H9 (cell line): ENCODE data around the gene C10orf105. TPM values are rescaled to one million over a fixed set of nuclear protein-coding genes. Genes with fewer than 3 reads are reported as not detected.
A peak's percentile ranks its signal among the peaks of the same experiment; 100 is the strongest.

ENCODE experiments used
- DNase-seq: peaks from one replicate; pipeline ENCODE4 v3.0.0-alpha.2; 2017
- H2AFZ ChIP-seq: one replicate; pipeline ENCODE4 v1.6.1; 2013; ENCODE audit warnings: mild to moderate bottlenecking, low read length, control low read depth, moderate library complexity
- H2AK5ac ChIP-seq: 2 replicates; pipeline ENCODE4 v1.6.1; 2013; ENCODE audit warnings: low read length, control low read depth, mixed read lengths; ENCODE audit not compliant: insufficient read length
- H2BK120ac ChIP-seq: one replicate; pipeline ENCODE4 v1.6.1; 2013; ENCODE audit warnings: low read depth, mild to moderate bottlenecking, low read length, control low read depth, inconsistent platforms; ENCODE audit not compliant: poor library complexity, severe bottlenecking
- H2BK12ac ChIP-seq: 2 replicates; pipeline ENCODE4 v1.6.1; 2013; ENCODE audit warnings: low read length, control low read depth, mixed read lengths, low read depth; ENCODE audit not compliant: insufficient read length
- H2BK15ac ChIP-seq: 2 replicates; pipeline ENCODE4 v1.6.1; 2013; ENCODE audit warnings: low read depth, low read length, control low read depth
- H2BK20ac ChIP-seq: one replicate; pipeline ENCODE4 v1.6.1; 2013; ENCODE audit warnings: low read depth, mild to moderate bottlenecking, low read length, control low read depth, inconsistent platforms; ENCODE audit not compliant: poor library complexity, severe bottlenecking
- H2BK5ac ChIP-seq: 2 replicates; pipeline ENCODE4 v1.6.1; 2013; ENCODE audit warnings: low read length, control low read depth, mixed read lengths; ENCODE audit not compliant: insufficient read length
- H3K14ac ChIP-seq: 2 replicates; pipeline ENCODE4 v1.6.1; 2013; ENCODE audit warnings: low read length, control low read depth; ENCODE audit not compliant: insufficient read depth
- H3K18ac ChIP-seq: 2 replicates; pipeline ENCODE4 v1.6.1; 2013; ENCODE audit warnings: low read depth, mild to moderate bottlenecking, mixed read lengths, low read length, control low read depth; ENCODE audit not compliant: insufficient read length
- H3K23ac ChIP-seq: 2 replicates; pipeline ENCODE4 v1.6.1; 2013; ENCODE audit warnings: low read length, control low read depth, mixed read lengths, low read depth; ENCODE audit not compliant: insufficient read length
- H3K23me2 ChIP-seq: 2 replicates; pipeline ENCODE4 v1.6.1; 2013; ENCODE audit warnings: low read depth, mild to moderate bottlenecking, mixed read lengths, low read length, control low read depth; ENCODE audit not compliant: insufficient read length, poor library complexity, severe bottlenecking
- H3K27ac ChIP-seq: 2 replicates; pipeline ENCODE4 v1.5.1; 2013; ENCODE audit warnings: low read length, control low read depth, mixed read lengths, low read depth; ENCODE audit not compliant: insufficient read length
- H3K27me3 ChIP-seq: 2 replicates; pipeline ENCODE4 v1.6.1; 2013; ENCODE audit warnings: low read length, control low read depth, inconsistent platforms; ENCODE audit not compliant: insufficient read depth
- H3K4ac ChIP-seq: 2 replicates; pipeline ENCODE4 v1.6.1; 2013; ENCODE audit warnings: low read depth, mild to moderate bottlenecking, control low read depth, inconsistent platforms, low read length, moderate library complexity
- H3K4me1 ChIP-seq: 2 replicates; pipeline ENCODE4 v1.6.1; 2013; ENCODE audit warnings: low read length, control low read depth, inconsistent platforms; ENCODE audit not compliant: insufficient read depth
- H3K4me2 ChIP-seq: 2 replicates; pipeline ENCODE4 v1.6.1; 2013; ENCODE audit warnings: low read length, control low read depth, mixed read lengths; ENCODE audit not compliant: insufficient read length, insufficient read depth
- H3K56ac ChIP-seq: 2 replicates; pipeline ENCODE4 v1.6.1; 2013; ENCODE audit warnings: low read depth, mild to moderate bottlenecking, mixed read lengths, low read length, control low read depth; ENCODE audit not compliant: insufficient read length
- H3K79me1 ChIP-seq: 2 replicates; pipeline ENCODE4 v1.6.1; 2013; ENCODE audit warnings: low read depth, mild to moderate bottlenecking, moderate library complexity, low read length, control low read depth, inconsistent platforms; ENCODE audit not compliant: insufficient read depth, poor library complexity, severe bottlenecking
- H3K79me2 ChIP-seq: 2 replicates; pipeline ENCODE4 v1.6.1; 2013; ENCODE audit warnings: low read length, control low read depth, inconsistent platforms; ENCODE audit not compliant: insufficient read depth
- H3K9ac ChIP-seq: 2 replicates; pipeline ENCODE4 v1.6.1; 2013; ENCODE audit warnings: low read length, control low read depth, mixed read lengths; ENCODE audit not compliant: insufficient read length; ENCODE audit errors: extremely low read depth
- H3K9me3 ChIP-seq: one replicate; pipeline ENCODE4 v1.6.1; 2013; ENCODE audit warnings: low read depth, low read length, inconsistent platforms; ENCODE audit not compliant: control insufficient read depth
- H3T11ph ChIP-seq: one replicate; pipeline ENCODE4 v1.6.1; 2013; ENCODE audit warnings: mild to moderate bottlenecking, low read length, control low read depth, inconsistent platforms
- H4K20me1 ChIP-seq: one replicate; pipeline ENCODE4 v1.6.1; 2013; ENCODE audit not compliant: control insufficient read depth, insufficient read length, insufficient read depth
- H4K5ac ChIP-seq: 2 replicates; pipeline ENCODE4 v1.6.1; 2013; ENCODE audit warnings: low read depth, mild to moderate bottlenecking, mixed read lengths, low read length, control low read depth; ENCODE audit not compliant: insufficient read length
- H4K8ac ChIP-seq: replicated peaks from 2 replicates; pipeline ENCODE4 v1.6.1; 2013; ENCODE audit warnings: low read length, control low read depth, mixed read lengths, low read depth; ENCODE audit not compliant: insufficient read length
- H4K91ac ChIP-seq: 2 replicates; pipeline ENCODE4 v1.6.1; 2013; ENCODE audit warnings: low read depth, mild to moderate bottlenecking, moderate library complexity, mixed read lengths, low read length, control low read depth; ENCODE audit not compliant: insufficient read length
- H3K27ac Mint-ChIP-seq, 3 experiments: 2 replicates in 2 of 3; 3 replicates in 1 of 3; pipeline ENCODE4 v1.8.0; 2020 to 2021; ENCODE audit warnings: mixed read lengths in 3 of 3, mild to moderate bottlenecking in 1 of 3, moderate library complexity in 1 of 3
- H3K27me3 Mint-ChIP-seq: 2 replicates; pipeline ENCODE4 v1.8.0; 2021; ENCODE audit warnings: low read depth, mild to moderate bottlenecking, moderate library complexity, mixed read lengths
- H3K36me3 Mint-ChIP-seq, 3 experiments: 2 replicates in 2 of 3; 3 replicates in 1 of 3; pipeline ENCODE4 v1.8.0; 2020 to 2021; ENCODE audit warnings: low read depth in 3 of 3, mixed read lengths in 3 of 3; ENCODE audit not compliant: insufficient read depth in 1 of 3
- H3K4me1 Mint-ChIP-seq, 2 experiments: 2 replicates each; pipeline ENCODE4 v1.8.0; 2020; ENCODE audit warnings: mixed read lengths in 2 of 2
- H3K4me3 Mint-ChIP-seq, 2 experiments: 2 replicates in 1 of 2; 3 replicates in 1 of 2; pipeline ENCODE4 v1.8.0; 2020 to 2021; ENCODE audit warnings: mild to moderate bottlenecking in 2 of 2, mixed read lengths in 2 of 2, moderate library complexity in 1 of 2
- H3K9me3 Mint-ChIP-seq, 2 experiments: 2 replicates in 1 of 2; 3 replicates in 1 of 2; pipeline ENCODE4 v1.8.0; 2020; ENCODE audit warnings: mild to moderate bottlenecking in 2 of 2, mixed read lengths in 2 of 2, moderate library complexity in 1 of 2
- CTCF ChIP-seq: fragments of 200-600 bp; sonication (generic); conservative IDR thresholded peaks from 3 replicates; pipeline ENCODE4 v1.8.0; 2021; ENCODE audit warnings: antibody characterized with exemption, mild to moderate bottlenecking
- WGBS: extraction: QIAGEN DNeasy Blood & Tissue Kit; methylation state at CpG from one replicate; pipeline ENCODE4 v1.1.7; 2013; ENCODE audit warnings: missing lambda C conversion rate, low lambda C conversion rate, mixed read lengths; ENCODE audit not compliant: insufficient read length; ENCODE audit errors: extremely low coverage; 5-methylcytosine and 5-hydroxymethylcytosine counted together
- total RNA-seq: library from RNA; stranded (reverse); gene quantifications from 2 replicates; pipeline ENCODE4 v1.2.1, GENCODE V29; 2021

C10orf105 gene
- total RNA-seq, 1 experiment from 2014 or later: 0.26 TPM

- no peak overlapping the region for H2BK120ac ChIP-seq
- no peak overlapping the region for H3T11ph ChIP-seq
- no peaks in the 10 kb centered on the region for H3K79me1 ChIP-seq
- H4K8ac ChIP-seq: no peak overlapping the region
- WGBS: no CpG with 5 or more reads among the region's 18 CpGs
- no peak overlapping the region for H2BK12ac ChIP-seq
- H2BK15ac ChIP-seq: no peak overlapping the region
- H3K23ac ChIP-seq: no peak overlapping the region
- no peak overlapping the region for H3K9ac ChIP-seq
- H3K4me1 Mint-ChIP-seq: peaks cover 2 to 8% of the 10 kb centered on the region in 2 experiments; a peak in 3 of 4 replicates
- no peaks in the 10 kb centered on the region for H3K36me3 Mint-ChIP-seq
- H3K23me2 ChIP-seq: no peaks in the 10 kb centered on the region
- H3K4me1 ChIP-seq: no peaks in the 10 kb centered on the region
- H2AK5ac ChIP-seq: no peak overlapping the region
- H3K4me3 Mint-ChIP-seq: no peak overlapping the region
- H2AFZ ChIP-seq: no peak overlapping the region
- H2BK20ac ChIP-seq: no peak overlapping the region
- no peak overlapping the region for H4K5ac ChIP-seq
- H3K18ac ChIP-seq: no peak overlapping the region
- H3K4me2 ChIP-seq: no peak overlapping the region
- H4K91ac ChIP-seq: no peak overlapping the region
- H3K27me3 ChIP-seq: no peaks in the 10 kb centered on the region
- TF ChIP-seq CTCF: no peak
- H3K27ac ChIP-seq: no peak overlapping the region
- H3K56ac ChIP-seq: no peak overlapping the region
- no peaks in the 10 kb centered on the region for H3K9me3 ChIP-seq
- no peak overlapping the region for H3K14ac ChIP-seq
- no peak overlapping the region for H3K4ac ChIP-seq
- 0 out of 7 replicates have a peak overlapping the region, but pooled peaks of 1 of the 3 experiments have one; percentile 25 for H3K27ac Mint-ChIP-seq
- no peak for DNase-seq
- no peaks in the 10 kb centered on the region; the same call in 1 of the 2 replicates for H3K27me3 Mint-ChIP-seq
- peaks cover 0 to 1% of the 10 kb centered on the region in 2 experiments; a peak in 3 of 5 replicates for H3K9me3 Mint-ChIP-seq
- no peaks in the 10 kb centered on the region for H4K20me1 ChIP-seq
- no peaks in the 10 kb centered on the region for H3K79me2 ChIP-seq
- no peak overlapping the region for H2BK5ac ChIP-seq
Measured at GRCh38 chr10:71694039-71694501, 25.5 kb downstream of the C10orf105 start.
